ENCODE measurements around the gene CALHM2.
"Not testable (repeated sequence)": the region's sequence is repeated elsewhere in the genome, so short reads cannot be mapped to it uniquely, and the experiment has no call there.

CALHM2 gene

DNA sequence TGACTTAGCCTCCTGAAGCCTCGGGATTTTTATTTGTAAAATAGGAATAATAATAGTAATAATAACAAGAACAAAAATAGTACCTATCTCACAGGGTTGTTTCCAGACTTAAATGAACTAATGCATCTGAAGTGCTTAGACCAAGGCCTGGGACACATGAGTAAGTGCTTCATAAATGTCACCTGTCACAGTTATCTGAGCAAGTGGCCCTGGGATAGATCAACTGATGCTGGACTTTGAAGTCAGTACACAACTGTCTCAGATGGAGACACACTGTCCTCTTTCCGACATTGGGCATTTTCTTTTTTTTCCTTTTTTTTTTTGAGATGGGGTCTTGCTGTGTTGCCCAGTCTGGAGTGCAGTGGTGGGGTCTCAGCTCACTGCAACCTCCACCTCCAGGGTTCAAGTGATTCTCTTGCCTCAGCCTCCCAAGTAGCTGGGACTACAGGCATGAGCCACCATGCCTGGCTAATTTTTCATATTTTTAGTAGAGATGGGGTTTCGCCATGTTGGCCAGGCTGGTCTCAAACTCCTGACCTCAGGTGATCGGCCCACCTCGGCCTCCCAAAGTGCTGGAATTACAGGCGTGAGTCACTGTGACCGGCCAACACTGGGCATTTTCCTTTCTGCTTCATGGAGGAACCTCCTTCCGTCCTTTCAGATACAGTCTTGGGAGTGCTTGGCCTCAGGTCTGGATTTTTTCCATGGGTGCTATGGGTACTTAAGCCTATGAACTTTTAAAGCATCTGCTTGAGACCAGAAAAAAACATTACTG, 34.7 kb upstream of the CALHM2 start:
- H3K4me3 Mint-ChIP-seq; DNase-seq (ENCODE audit: low spot score in 2 of 2); H3K27ac Mint-ChIP-seq; ATAC-seq; H3K9me3 Mint-ChIP-seq; H3K36me3 Mint-ChIP-seq: not testable (repeated sequence)
- peaks cover 36% of the 10 kb centered on the region for H3K4me1 Mint-ChIP-seq

- no peaks in the 10 kb centered on the region for H3K9me3 Mint-ChIP-seq
- DNase-seq (ENCODE audit: low spot score in 2 of 2) (no peak), ATAC-seq (peak; percentile 89)
- H3K4me3 Mint-ChIP-seq, result no peak overlapping the region
- H3K27ac Mint-ChIP-seq, result no peak overlapping the region
- no peaks in the 10 kb centered on the region for H3K36me3 Mint-ChIP-seq
- peaks cover 13% of the 10 kb centered on the region for H3K4me1 Mint-ChIP-seq
Observed at GRCh38 chr10:103481974-103482531, 29.9 kb upstream of the CALHM2 start.

DNA sequence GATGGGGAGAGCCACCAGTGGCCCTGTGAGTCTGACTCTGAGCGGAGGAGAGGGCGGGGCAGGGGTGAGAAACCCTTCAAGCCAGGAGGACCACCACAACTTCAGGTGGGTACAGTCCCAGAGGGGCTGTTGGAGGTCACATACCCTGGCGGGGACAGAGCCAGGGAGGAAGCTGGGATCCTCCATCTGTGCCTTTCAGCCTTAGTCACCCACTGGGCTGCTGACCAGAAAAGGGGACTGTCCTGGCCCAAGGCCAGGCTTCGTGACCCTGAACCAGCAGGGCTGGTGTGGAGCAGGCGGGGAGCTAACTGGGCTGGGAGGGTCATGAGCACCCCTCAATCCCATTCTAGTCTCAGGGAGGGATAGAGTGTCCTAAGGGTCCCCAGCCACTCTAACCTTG, 28.4 kb upstream of the CALHM2 start:
- Mint-ChIP-seq H3K27ac (no peak overlapping the region), H3K36me3 (no peaks in the 10 kb centered on the region), H3K4me1 (peaks cover 15% of the 10 kb centered on the region), H3K4me3 (no peak overlapping the region), H3K9me3 (no peaks in the 10 kb centered on the region)
- DNase-seq (ENCODE audit: low spot score in 2 of 2), result no peak
- ATAC-seq, result no peak

DNA sequence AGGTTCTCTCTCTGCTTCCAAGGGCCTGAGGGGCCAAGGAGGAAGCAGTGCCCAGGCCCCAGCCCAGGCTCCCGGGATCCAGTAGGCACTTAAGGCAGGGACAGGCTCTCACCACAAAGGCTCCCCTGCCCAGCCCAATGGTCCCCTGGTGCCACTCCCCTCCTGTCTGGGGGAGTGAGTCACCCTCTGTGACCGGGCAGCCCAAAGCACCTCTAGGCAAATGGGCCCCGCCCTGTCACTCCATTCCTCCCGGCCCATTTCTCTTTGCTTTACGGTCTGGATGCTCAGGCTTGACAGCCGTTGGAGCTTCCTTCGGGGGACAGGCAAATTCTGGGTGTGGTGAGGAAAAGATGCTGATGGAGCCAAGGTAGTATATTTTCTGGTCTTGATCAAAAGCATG, 27.0 kb upstream of the CALHM2 start, which contains the start of gene CALHM3:
Gene CALHM3 (minus strand): TSS at position 106 of the 400 bp plus-strand sequence. CDS start 208 bp downstream, outside the sequence.
- Mint-ChIP-seq H3K4me3 (no peak within 1 kb of the TSS), H3K27ac (peak within 1 kb of the TSS; percentile 40), H3K36me3 (no peaks in the 10 kb centered on the region), H3K9me3 (no peaks in the 10 kb centered on the region), H3K4me1 (peaks cover 16% of the 10 kb centered on the region)
- DNase-seq (ENCODE audit: low spot score in 2 of 2) (no peak), ATAC-seq (no peak)

DNA sequence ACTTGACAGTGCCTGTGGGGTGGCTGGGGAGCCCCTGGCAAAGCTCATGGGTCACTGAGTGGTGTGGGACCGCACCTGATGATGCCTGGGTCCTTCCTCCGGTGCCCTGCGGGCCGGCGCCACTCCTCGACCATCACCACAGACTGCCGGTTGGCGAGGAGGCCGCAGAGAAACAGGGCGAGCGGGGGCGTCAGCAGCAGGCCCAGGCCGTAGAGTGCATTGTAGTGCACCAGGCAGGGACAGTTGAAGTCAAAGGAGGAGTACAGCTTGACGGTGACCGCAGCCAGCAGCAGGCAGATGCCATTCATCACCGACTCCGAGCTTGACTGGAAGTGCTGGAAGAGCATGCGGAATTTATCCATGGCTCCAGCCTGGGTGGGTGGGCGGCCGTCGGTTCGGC, 26.5 kb upstream of the CALHM2 start:
- H3K36me3 Mint-ChIP-seq, result no peaks in the 10 kb centered on the region
- ATAC-seq, result no peak
- H3K4me1 Mint-ChIP-seq, result peaks cover 20% of the 10 kb centered on the region
- no peaks in the 10 kb centered on the region for H3K9me3 Mint-ChIP-seq
- no peak overlapping the region for H3K27ac Mint-ChIP-seq
- no peak overlapping the region for H3K4me3 Mint-ChIP-seq
- no peak for DNase-seq (ENCODE audit: low spot score in 2 of 2)

DNA sequence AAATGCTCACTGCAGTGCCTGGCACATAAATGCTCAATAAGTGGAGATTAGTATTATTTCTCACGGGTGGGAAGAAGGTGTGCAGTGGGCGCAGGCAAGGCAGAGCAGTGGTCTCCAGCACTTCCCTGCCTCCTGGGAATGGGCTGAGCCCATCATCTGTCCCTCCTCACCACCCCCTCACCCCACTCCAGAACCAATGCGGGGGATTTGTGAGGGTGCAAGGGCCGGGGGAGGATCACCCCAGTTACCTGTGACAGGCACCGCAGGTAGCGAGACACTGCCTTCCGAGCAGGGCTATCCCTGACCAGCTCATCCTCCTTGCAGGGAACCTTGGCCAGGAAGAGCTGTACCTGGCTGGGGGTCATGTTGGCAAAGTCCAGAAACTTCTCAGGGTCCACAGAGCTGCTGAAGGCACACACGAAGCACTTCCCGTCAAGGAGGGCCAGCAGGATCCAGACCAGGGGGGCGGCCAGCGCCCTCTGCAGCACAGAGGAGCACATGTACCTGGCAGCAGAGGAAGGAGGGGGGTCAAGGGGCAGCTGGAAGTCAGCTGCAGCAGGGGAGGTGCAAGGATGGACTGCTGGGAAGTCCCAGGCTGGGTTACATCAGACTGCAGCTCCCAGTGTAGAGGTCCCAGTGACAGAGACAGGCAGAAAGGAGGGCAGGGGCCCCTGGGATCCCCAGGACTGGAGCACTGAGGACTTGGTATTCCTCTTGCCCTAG, 24.0 kb upstream of the CALHM2 start:
- Mint-ChIP-seq H3K4me1 (peaks cover 25% of the 10 kb centered on the region), H3K4me3 (no peak overlapping the region), H3K9me3 (no peaks in the 10 kb centered on the region), H3K27ac (no peak overlapping the region), H3K36me3 (peaks cover 1% of the 10 kb centered on the region)
- ATAC-seq (peak; percentile 55), DNase-seq (ENCODE audit: low spot score in 2 of 2) (no peak)

GRCh38 chr10:103475437-103475836, 23.3 kb upstream of the CALHM2 start:
- DNase-seq (ENCODE audit: low spot score in 2 of 2) (no peak), ATAC-seq (no peak)
- no peak overlapping the region for H3K4me3 Mint-ChIP-seq
- H3K4me1 Mint-ChIP-seq, result peaks cover 33% of the 10 kb centered on the region
- peaks cover 5% of the 10 kb centered on the region for H3K36me3 Mint-ChIP-seq
- no peaks in the 10 kb centered on the region for H3K9me3 Mint-ChIP-seq
- no peak overlapping the region for H3K27ac Mint-ChIP-seq

- H3K4me1 Mint-ChIP-seq, result peaks cover 44% of the 10 kb centered on the region
- DNase-seq (ENCODE audit: low spot score in 2 of 2), result no peak
- ATAC-seq, result no peak
- no peak overlapping the region for H3K4me3 Mint-ChIP-seq
- peaks cover 5% of the 10 kb centered on the region for H3K36me3 Mint-ChIP-seq
- no peak overlapping the region for H3K27ac Mint-ChIP-seq
- H3K9me3 Mint-ChIP-seq, result no peaks in the 10 kb centered on the region
Observed at GRCh38 chr10:103474077-103474476, 21.9 kb upstream of the CALHM2 start.

- H3K27ac Mint-ChIP-seq, result no peak overlapping the region
- DNase-seq (ENCODE audit: low spot score in 2 of 2), result no peak
- H3K9me3 Mint-ChIP-seq, result no peaks in the 10 kb centered on the region
- H3K4me1 Mint-ChIP-seq, result peaks cover 44% of the 10 kb centered on the region
- H3K4me3 Mint-ChIP-seq, result no peak overlapping the region
- peaks cover 5% of the 10 kb centered on the region for H3K36me3 Mint-ChIP-seq
- no peak for ATAC-seq
Observed at GRCh38 chr10:103473261-103473671, 21.1 kb upstream of the CALHM2 start.

DNA sequence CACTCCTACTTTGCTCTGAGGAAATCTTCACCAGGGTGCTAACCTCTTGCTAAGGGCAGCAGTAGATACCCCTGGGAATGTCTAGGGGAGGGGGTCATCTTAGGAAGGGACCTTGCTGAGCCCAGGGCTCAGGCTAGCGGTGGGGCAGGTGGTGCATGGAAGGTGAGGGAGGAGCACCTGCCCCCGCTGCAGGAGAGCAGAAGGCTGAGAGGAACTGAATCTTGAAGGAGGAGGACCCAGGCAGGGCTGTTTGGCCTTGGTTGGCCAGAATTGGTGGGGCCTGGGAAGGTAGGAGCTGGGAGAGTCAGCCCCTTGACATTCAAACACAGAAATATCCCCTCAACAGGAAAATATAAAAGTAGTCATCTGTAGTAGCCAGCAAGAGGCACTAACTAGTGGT, 19.8 kb upstream of the CALHM2 start:
- ATAC-seq, result no peak
- H3K4me3 Mint-ChIP-seq, result peak overlapping the region; percentile 65
- peaks cover 5% of the 10 kb centered on the region for H3K36me3 Mint-ChIP-seq
- peaks cover 52% of the 10 kb centered on the region for H3K4me1 Mint-ChIP-seq
- peak in 1 of 2 donors; percentile 58 for DNase-seq (ENCODE audit: low spot score in 2 of 2)
- no peaks in the 10 kb centered on the region for H3K9me3 Mint-ChIP-seq
- peak overlapping the region; percentile 97 for H3K27ac Mint-ChIP-seq

DNA sequence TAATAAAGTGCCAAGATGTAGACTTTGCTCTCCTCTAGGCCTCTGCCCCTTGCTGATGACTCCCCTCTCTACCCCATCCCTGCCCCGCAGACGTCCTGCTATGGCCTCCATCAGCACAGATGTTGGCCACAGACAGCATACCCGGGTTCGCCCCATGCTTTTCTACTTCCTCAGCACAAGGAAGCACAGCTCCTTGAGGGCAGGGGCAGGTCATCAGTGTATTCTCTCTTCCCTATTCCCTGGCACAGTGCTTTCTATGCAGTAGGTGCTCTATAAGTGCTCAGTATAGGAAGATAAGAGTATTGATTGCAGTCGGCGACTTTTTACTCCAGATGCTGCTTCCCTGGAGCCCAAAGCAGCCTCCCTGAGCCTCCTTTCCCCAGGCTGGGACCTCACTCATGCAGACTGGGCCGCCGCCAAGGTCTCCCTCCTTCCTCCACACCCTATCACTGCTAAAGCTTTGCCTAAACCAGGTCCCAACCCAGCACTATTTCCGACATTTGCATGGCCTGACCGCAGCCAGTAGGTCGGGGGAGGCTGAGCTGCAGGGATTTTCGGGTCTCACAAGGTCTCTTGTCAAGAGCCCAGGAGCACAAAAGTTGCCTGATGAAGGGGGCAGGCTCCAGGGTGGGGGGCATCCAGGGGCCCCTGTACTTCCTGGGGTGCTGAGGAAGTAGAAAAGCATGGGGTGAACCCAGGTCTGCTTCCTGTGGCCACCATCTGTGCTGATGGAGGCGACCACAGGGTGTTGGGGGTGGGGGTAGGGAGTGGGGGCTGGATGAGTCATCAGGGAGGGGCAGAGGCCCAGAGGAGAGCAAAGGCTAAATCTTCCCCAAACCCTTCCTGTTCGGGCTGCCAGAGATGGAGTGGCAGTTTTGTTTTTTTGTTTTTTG, 18.8 kb upstream of the CALHM2 start:
- Mint-ChIP-seq H3K9me3 (no peaks in the 10 kb centered on the region), H3K4me3 (peak overlapping the region; percentile 65), H3K27ac (peak overlapping the region; percentile 97), H3K4me1 (peaks cover 52% of the 10 kb centered on the region), H3K36me3 (peaks cover 5% of the 10 kb centered on the region)
- peak; percentile 91 for ATAC-seq
- DNase-seq (ENCODE audit: low spot score in 2 of 2), result peak; percentile 41 to 82

DNA sequence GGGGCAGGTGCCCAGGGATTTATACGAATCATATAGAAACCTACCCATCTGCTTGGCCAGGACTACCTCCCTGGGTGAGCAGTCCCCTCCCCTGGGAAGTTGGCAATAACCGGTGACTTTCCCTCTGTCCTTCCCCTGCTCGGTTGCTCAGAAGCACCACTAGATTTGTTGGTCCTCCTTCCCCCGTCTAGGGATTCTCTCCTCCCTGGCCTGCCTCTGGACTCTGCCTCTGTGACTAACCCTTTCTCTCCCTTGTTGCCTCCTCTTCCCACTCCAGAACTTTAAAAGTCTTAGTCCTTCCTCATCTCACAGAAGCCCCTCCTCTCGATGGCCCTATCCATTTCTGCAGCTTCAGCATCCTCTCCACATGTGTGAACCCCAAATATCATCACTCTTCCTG, 17.0 kb upstream of the CALHM2 start:
- no peak overlapping the region for H3K27ac Mint-ChIP-seq
- peaks cover 5% of the 10 kb centered on the region for H3K36me3 Mint-ChIP-seq
- ATAC-seq (no peak), DNase-seq (ENCODE audit: low spot score in 2 of 2) (no peak)
- H3K4me3 Mint-ChIP-seq, result no peak overlapping the region
- H3K9me3 Mint-ChIP-seq, result no peaks in the 10 kb centered on the region
- peaks cover 51% of the 10 kb centered on the region for H3K4me1 Mint-ChIP-seq

- no peak overlapping the region for H3K4me3 Mint-ChIP-seq
- peak overlapping the region; percentile 10 for H3K27ac Mint-ChIP-seq
Observed at GRCh38 chr10:103467406-103467805, 15.2 kb upstream of the CALHM2 start.

GRCh38 chr10:103466734-103467133, 14.6 kb upstream of the CALHM2 start:
- Mint-ChIP-seq H3K4me3 (no peak overlapping the region), H3K4me1 (peaks cover 37% of the 10 kb centered on the region), H3K9me3 (no peaks in the 10 kb centered on the region), H3K27ac (peak overlapping the region; percentile 10), H3K36me3 (peaks cover 5% of the 10 kb centered on the region)
- DNase-seq (ENCODE audit: low spot score in 2 of 2) (no peak), ATAC-seq (no peak)

More at GRCh38 chr10:103467406-103467805, 15.2 kb upstream of the CALHM2 start:
- Mint-ChIP-seq H3K9me3 (no peaks in the 10 kb centered on the region), H3K36me3 (peaks cover 5% of the 10 kb centered on the region), H3K4me1 (peaks cover 44% of the 10 kb centered on the region)
- ATAC-seq (no peak), DNase-seq (ENCODE audit: low spot score in 2 of 2) (no peak)

Data from stimulated activated effector memory CD8-positive, alpha-beta T cell treated with anti-CD3 and anti-CD28 coated beads, Interleukin-12 subunit alpha, Interleukin-12 subunit beta, amount 100 ng/mL, for 72 hours (primary cell).